Progenitor cell of endocrine pancreas (in vitro differentiated cells): ENCODE results near the gene CTBP2. TPM values are rescaled to one million over a fixed set of nuclear protein-coding genes. Genes with fewer than 3 reads are reported as not detected.

ENCODE experiments used
- DNase-seq: peaks from one replicate; pipeline ENCODE4 v3.0.0; 2021; ENCODE audit warnings: low spot score; ENCODE audit not compliant: unreplicated experiment
- H3K27ac Mint-ChIP-seq: 2 replicates; pipeline ENCODE4 v1.8.0; 2021; ENCODE audit warnings: mild to moderate bottlenecking, moderate library complexity, mixed read lengths
- H3K27me3 Mint-ChIP-seq: 2 replicates; pipeline ENCODE4 v1.8.0; 2021; ENCODE audit warnings: mixed read lengths
- H3K36me3 Mint-ChIP-seq: 2 replicates; pipeline ENCODE4 v1.8.0; 2022; ENCODE audit warnings: mixed read lengths; ENCODE audit not compliant: insufficient read depth
- H3K4me1 Mint-ChIP-seq: 2 replicates; pipeline ENCODE4 v1.8.0; 2021; ENCODE audit warnings: low read depth, mixed read lengths
- H3K4me3 Mint-ChIP-seq: 2 replicates; pipeline ENCODE4 v1.8.0; 2021; ENCODE audit warnings: low read depth, mild to moderate bottlenecking, moderate library complexity, mixed read lengths
- H3K9me3 Mint-ChIP-seq: 2 replicates; pipeline ENCODE4 v1.8.0; 2021; ENCODE audit warnings: low read depth, mixed read lengths
- total RNA-seq: library from RNA; stranded (reverse); gene quantifications from 2 replicates; pipeline ENCODE4 v1.2.1, GENCODE V29; 2021
- TF ChIP-seq, protein P1 (sequence below): fragments of 200-600 bp; sonication (generic); IDR thresholded peaks from one replicate; pipeline ENCODE4 v1.5.0; 2021; ENCODE audit warnings: antibody characterized with exemption, mild to moderate bottlenecking; ENCODE audit not compliant: unreplicated experiment

Gene CTBP2
- total RNA-seq, 1 donor from 2014 or later, result 182 TPM

DNA sequence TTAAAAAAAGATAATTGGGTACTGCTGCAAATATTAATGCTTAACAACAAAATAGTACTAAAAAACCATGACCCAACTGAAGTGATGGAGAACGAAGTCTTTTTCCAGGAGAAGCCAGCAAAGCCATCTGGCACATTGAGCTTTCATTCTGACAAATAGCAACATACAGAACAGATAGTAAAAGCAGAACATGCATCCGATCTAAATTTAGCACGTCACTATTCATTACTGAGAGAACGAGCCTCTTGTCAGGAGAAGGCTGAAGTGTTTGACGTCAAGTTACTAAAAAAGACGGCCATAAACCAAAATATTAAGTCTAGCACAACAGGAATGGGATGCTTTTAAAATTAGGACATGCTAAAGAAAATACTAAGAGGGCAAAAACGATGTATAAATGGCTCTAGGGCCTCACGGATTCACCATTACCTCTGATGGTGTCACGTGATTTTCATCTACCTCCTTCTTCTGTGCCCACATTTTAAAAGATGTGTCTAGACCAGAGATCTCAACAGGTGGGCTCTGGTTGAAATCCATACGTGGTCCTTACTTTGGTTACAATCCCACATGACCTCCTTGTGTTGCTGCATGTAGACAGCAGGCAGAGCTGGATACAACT lies 52.3 kb downstream of the CTBP2 start:
- peaks cover 46% of the 10 kb centered on the region for H3K36me3 Mint-ChIP-seq
- no peaks in the 10 kb centered on the region for H3K27me3 Mint-ChIP-seq
- TF ChIP-seq, protein P1, sequence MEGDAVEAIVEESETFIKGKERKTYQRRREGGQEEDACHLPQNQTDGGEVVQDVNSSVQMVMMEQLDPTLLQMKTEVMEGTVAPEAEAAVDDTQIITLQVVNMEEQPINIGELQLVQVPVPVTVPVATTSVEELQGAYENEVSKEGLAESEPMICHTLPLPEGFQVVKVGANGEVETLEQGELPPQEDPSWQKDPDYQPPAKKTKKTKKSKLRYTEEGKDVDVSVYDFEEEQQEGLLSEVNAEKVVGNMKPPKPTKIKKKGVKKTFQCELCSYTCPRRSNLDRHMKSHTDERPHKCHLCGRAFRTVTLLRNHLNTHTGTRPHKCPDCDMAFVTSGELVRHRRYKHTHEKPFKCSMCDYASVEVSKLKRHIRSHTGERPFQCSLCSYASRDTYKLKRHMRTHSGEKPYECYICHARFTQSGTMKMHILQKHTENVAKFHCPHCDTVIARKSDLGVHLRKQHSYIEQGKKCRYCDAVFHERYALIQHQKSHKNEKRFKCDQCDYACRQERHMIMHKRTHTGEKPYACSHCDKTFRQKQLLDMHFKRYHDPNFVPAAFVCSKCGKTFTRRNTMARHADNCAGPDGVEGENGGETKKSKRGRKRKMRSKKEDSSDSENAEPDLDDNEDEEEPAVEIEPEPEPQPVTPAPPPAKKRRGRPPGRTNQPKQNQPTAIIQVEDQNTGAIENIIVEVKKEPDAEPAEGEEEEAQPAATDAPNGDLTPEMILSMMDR, result no peak
- H3K27ac Mint-ChIP-seq, result no peak overlapping the region
- no peak overlapping the region for H3K4me3 Mint-ChIP-seq
- H3K4me1 Mint-ChIP-seq, result peaks cover 38% of the 10 kb centered on the region
- H3K9me3 Mint-ChIP-seq, result peaks cover 8% of the 10 kb centered on the region
- DNase-seq, result no peak

DNA sequence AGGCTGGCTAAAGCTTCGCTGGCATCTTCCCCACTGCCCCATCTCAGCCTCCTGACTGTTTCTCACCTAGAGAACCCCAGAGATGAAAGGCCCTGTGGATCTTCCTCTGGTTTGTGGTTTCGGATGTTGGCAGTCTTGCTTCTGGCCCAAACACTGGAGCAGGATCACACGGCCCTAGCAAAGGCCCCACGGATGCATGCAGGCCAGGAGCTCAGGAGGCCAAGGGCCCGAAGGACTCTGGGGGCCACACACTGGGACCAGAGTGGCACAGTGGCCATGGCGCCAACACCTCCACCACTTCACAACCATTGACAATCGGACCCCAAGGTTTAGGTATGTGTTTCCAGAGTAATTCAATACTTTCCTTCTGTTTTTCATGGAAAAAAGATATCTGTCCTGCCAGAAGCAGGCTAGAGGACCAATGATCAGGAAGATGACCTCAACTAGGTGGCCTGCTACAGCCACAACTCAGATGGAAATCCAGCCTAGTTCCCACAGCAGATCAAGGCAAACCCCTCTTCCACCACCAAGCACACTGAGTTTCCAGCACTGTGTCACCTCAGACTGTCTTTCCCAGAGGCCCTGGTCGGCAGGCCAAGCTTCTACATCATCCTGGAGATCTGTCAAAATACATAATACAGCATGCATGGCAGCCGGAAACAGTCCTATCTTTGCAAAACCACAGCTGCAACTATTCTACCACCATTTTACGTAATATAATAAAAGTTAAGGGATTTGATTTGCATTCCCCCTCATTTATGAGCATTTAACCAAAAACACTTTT lies 53.0 kb downstream of the CTBP2 start:
- H3K27ac Mint-ChIP-seq, result no peak overlapping the region
- H3K4me1 Mint-ChIP-seq, result peaks cover 45% of the 10 kb centered on the region

DNA sequence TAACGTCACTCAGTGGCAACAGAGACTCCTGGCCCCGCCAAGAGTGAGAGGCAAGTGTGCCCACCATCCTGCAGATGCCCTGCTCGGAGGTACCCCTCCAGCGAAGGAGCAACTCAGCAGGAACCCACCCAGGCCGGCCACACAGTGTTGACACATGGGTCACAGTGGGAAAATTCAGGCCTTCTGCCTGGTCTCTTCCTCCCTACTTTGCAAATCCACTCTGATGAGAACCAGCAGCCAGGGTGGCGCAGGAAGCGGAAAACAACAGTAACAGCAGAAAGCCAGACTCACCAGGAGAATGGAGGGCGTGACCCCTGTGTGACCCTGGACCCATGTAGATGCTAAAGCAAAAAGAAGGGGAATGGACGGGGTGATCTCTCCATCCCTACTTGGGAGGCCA lies 53.8 kb downstream of the CTBP2 start:
- peaks cover 47% of the 10 kb centered on the region for H3K36me3 Mint-ChIP-seq
- peaks cover 50% of the 10 kb centered on the region for H3K4me1 Mint-ChIP-seq
- no peaks in the 10 kb centered on the region for H3K27me3 Mint-ChIP-seq
- no peak overlapping the region for H3K27ac Mint-ChIP-seq
- TF ChIP-seq, protein P1, result no peak
- DNase-seq, result no peak
- H3K9me3 Mint-ChIP-seq, result peaks cover 8% of the 10 kb centered on the region
- H3K4me3 Mint-ChIP-seq, result no peak overlapping the region

More for the DNA sequence above, 53.0 kb downstream of the CTBP2 start:
- no peak for DNase-seq
- H3K27me3 Mint-ChIP-seq, result no peaks in the 10 kb centered on the region
- H3K4me3 Mint-ChIP-seq, result no peak overlapping the region
- H3K9me3 Mint-ChIP-seq, result peaks cover 8% of the 10 kb centered on the region
- H3K36me3 Mint-ChIP-seq, result peaks cover 47% of the 10 kb centered on the region
- TF ChIP-seq, protein P1, result no peak

DNA sequence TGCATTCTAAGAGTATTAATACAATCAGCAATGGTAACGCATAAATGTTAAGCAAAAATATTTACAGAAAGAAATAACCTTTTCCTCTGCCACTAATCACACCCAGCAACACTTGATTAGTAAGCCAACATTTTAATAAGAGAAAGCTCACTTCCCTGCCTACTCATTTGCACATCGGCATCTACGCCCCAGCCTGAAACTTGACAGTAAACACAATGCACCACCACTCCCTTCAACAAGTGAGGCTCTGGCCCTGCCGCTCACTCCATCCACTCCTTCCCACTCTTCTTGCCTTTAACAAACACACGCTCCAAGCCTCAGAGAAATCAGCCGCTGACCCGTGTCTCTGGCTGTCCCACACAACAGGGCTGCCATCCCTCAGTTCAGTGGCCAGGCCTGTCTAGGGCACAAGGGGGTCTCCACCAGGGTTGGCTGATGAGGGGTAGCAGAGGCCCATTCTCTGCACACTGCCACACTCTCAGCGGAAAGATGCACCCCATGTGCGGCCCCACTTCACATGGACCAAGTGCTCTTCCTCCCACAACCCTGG lies 54.6 kb downstream of the CTBP2 start:
- no peaks in the 10 kb centered on the region for H3K27me3 Mint-ChIP-seq
- no peak for DNase-seq
- H3K36me3 Mint-ChIP-seq, result peaks cover 41% of the 10 kb centered on the region
- H3K9me3 Mint-ChIP-seq, result peaks cover 8% of the 10 kb centered on the region
- no peak overlapping the region for H3K4me3 Mint-ChIP-seq
- H3K4me1 Mint-ChIP-seq, result peaks cover 43% of the 10 kb centered on the region
- peak overlapping the region; percentile 14 for H3K27ac Mint-ChIP-seq
- TF ChIP-seq, protein P1, result no peak

DNA sequence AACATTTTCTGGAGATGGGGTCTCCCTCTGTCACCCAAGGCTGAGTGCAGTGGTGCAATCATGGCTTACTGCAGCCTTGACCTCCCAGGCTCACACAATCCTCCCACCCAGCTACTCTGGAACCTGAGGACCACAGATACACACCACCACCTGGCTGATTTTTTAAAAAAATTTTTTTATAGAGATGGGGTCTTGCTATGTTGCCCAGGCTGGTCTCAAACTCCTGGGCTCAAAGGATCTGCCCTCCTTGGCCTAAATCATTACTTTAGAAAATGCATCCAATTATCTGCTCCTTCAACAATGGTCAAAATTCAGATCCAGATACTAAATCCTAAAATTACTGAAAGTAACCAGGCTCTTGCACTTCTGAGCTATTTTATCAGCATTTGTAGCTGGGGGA lies 55.2 kb downstream of the CTBP2 start:
- Mint-ChIP-seq H3K36me3 (peaks cover 37% of the 10 kb centered on the region), H3K9me3 (peaks cover 8% of the 10 kb centered on the region), H3K4me1 (peaks cover 42% of the 10 kb centered on the region), H3K27me3 (no peaks in the 10 kb centered on the region), H3K4me3 (no peak overlapping the region), H3K27ac (peak overlapping the region; percentile 71)
- TF ChIP-seq, protein P1, result no peak
- DNase-seq, result no peak
